Stomach (tissue), 9 donors: Measurements from ENCODE around the gene CLCA2. TPM values are rescaled to one million over a fixed set of nuclear protein-coding genes. Genes with fewer than 3 reads are reported as not detected.

ENCODE experiments used
- DNase-seq, 2 donors: peaks; one replicate each; pipeline versions ENCODE4 v3.0.0 to v3.0.0-alpha.2; 2013 to 2019
- H3K27ac ChIP-seq, 5 donors: fragments of 200-600 bp in 4 of 5; sonication (generic) in 4 of 5; one replicate each; pipeline ENCODE4 v1.5.1; 2013 to 2019; ENCODE audit warnings: mild to moderate bottlenecking in 1 of 5, moderate library complexity in 1 of 5
- H3K27me3 ChIP-seq, 3 donors: fragments of 200-600 bp; sonication (generic); one replicate each; pipeline ENCODE4 v1.5.1; 2017 to 2019; ENCODE audit warnings: mixed run types in 1 of 3
- H3K36me3 ChIP-seq, 4 donors: fragments of 200-600 bp; sonication (generic); 1 replicate in 3 of 4; 2 replicates in 1 of 4; pipeline ENCODE4 v1.5.1; 2016 to 2019
- H3K4me1 ChIP-seq, 4 donors: fragments of 200-600 bp; sonication (generic); one replicate each; pipeline ENCODE4 v1.5.1; 2016 to 2019
- H3K4me3 ChIP-seq, 4 donors: fragments of 200-600 bp; sonication (generic) in 3 of 4; one replicate each; pipeline ENCODE4 v1.5.1; 2016 to 2019; ENCODE audit warnings: mild to moderate bottlenecking in 1 of 4
- H3K9me3 ChIP-seq, 4 donors: fragments of 200-600 bp; sonication (generic); one replicate each; pipeline ENCODE4 v1.5.1; 2016 to 2019
- EP300 ChIP-seq: sonication (generic); formaldehyde crosslinking; IDR thresholded peaks from one replicate; pipeline ENCODE4 v1.6.1; 2017; ENCODE audit warnings: antibody characterized with exemption
- POLR2A ChIP-seq, 4 donors: fragments of 450-650 bp; IDR thresholded peaks; one replicate each; pipeline ENCODE4 v1.6.1; 2016; ENCODE audit warnings: antibody characterized with exemption in 4 of 4, control low read depth in 2 of 4, mild to moderate bottlenecking in 1 of 4, moderate library complexity in 1 of 4
- POLR2AphosphoS5 ChIP-seq, 3 donors: sonication (generic); formaldehyde crosslinking; IDR thresholded peaks; one replicate each; pipeline ENCODE4 v1.6.1; 2016; ENCODE audit warnings: antibody characterized with exemption in 3 of 3
- WGBS, 5 donors: extraction: QIAGEN DNeasy Blood & Tissue Kit in 3 of 5; methylation state at CpG; one replicate each; pipeline versions ENCODE4 v1.1.5 to v1.1.7; 2013 to 2018; 5-methylcytosine and 5-hydroxymethylcytosine counted together
- intact Hi-C: fragments of 100-400 bp; cut with DNase I; formaldehyde crosslinking; loops from one replicate; pipeline ENCODE4 v1.15.1; 2023; ENCODE audit warnings: low total_unique reads
- polyA plus RNA-seq, 3 donors: library from polyadenylated mRNA; stranded (reverse); fragments of 200-250 nt; gene quantifications; one replicate each; pipeline ENCODE4 v1.2.3, GENCODE V29; 2013
- total RNA-seq, 5 donors: library from RNA; depleted of rRNA; stranded (reverse); fragments of >200 nt; gene quantifications; one replicate each; pipeline versions ENCODE4 v1.1.0 to v1.2.3, GENCODE V29; 2014 to 2016
- TF ChIP-seq, protein P1 (sequence below), 7 experiments: fragments of 450-650 bp in 4 of 7; fragments of 200-600 bp in 3 of 7; sonication (generic) in 3 of 7; IDR thresholded peaks; one replicate each; pipeline ENCODE4 v1.5.1; 2016 to 2019; ENCODE audit warnings: antibody characterized with exemption in 7 of 7, control low read depth in 2 of 7, mild to moderate bottlenecking in 1 of 7
- donor health status: healthy with polysubstance abuse.
- donor health status: Bipolar disorder and iron deficiency.
- donor health status: healthy.

CLCA2 gene
- total and polyA plus RNA-seq, 8 donors: 4.1 to 34.8 TPM; not detected in 6

DNA sequence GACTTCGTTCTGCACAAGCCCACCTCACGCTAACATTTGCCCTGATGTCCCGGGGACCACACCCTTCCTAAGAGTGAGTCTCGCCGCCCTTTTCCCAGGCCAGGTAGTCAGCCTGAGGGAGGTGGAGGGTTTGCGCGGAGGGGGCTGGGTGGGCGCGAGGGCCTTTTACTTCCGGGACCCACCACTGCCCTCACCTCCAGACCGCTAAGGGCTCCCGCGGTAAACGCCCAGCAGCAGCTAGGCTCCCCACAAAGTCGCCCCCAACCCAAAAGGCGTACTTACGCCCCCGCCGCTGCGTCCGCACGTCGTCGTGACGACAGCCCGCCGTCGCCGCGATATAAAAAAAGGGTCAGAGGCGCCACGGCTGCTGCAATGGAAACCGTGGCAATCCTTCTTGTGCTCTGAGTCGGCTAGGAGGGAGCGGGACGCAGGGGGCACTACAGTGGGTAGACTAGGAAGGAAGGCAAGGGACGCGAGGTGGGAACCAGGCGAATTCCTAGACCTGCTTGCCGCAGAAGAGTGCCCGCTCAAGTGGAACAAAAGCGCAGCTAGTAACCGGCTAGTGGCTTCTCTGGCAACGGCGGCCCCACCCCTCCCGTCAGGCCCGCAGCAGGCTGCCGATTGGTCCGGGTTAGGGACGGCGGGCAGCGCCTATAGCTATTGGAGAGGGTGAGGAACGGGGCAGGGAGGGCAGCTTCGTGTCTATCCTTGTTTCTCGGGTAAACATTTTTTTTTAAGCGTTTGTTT, 28.0 kb upstream of the CLCA2 start, which contains the start of gene ODF2L:
Gene ODF2L, minus strand, starts transcription at position 573 of the 747 bp plus-strand sequence. CDS start 9,296 bp downstream, outside the sequence.
- peak within 1 kb of the TSS; percentile 74 to 82 (median 78) for H3K4me3 ChIP-seq
- intact Hi-C loops: no loop called here
- no peaks in the 10 kb centered on the region for H3K36me3 ChIP-seq
- no peaks in the 10 kb centered on the region for H3K27me3 ChIP-seq
- H3K4me1 ChIP-seq: peaks cover 0 to 31% (median 20%) of the 10 kb centered on the region in 4 donors
- DNase-seq: peak; percentile 87 to 96
- H3K9me3 ChIP-seq: no peaks in the 10 kb centered on the region
- H3K27ac ChIP-seq: peak within 1 kb of the TSS; percentile 27 to 85 (median 82)
- WGBS, 5 donors: 0 to 1% (median 1%) methylated on average over 49 to 56 of the region's 56 CpGs
- TF ChIP-seq POLR2A (IDR thresholded peaks at IDR 0.05) (no peak), POLR2AphosphoS5 (IDR thresholded peaks at IDR 0.05) (peak; percentile 48 to 70 (median 69))
- TF ChIP-seq, protein P1, sequence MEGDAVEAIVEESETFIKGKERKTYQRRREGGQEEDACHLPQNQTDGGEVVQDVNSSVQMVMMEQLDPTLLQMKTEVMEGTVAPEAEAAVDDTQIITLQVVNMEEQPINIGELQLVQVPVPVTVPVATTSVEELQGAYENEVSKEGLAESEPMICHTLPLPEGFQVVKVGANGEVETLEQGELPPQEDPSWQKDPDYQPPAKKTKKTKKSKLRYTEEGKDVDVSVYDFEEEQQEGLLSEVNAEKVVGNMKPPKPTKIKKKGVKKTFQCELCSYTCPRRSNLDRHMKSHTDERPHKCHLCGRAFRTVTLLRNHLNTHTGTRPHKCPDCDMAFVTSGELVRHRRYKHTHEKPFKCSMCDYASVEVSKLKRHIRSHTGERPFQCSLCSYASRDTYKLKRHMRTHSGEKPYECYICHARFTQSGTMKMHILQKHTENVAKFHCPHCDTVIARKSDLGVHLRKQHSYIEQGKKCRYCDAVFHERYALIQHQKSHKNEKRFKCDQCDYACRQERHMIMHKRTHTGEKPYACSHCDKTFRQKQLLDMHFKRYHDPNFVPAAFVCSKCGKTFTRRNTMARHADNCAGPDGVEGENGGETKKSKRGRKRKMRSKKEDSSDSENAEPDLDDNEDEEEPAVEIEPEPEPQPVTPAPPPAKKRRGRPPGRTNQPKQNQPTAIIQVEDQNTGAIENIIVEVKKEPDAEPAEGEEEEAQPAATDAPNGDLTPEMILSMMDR (IDR thresholded peaks at IDR 0.05): no peak

DNA sequence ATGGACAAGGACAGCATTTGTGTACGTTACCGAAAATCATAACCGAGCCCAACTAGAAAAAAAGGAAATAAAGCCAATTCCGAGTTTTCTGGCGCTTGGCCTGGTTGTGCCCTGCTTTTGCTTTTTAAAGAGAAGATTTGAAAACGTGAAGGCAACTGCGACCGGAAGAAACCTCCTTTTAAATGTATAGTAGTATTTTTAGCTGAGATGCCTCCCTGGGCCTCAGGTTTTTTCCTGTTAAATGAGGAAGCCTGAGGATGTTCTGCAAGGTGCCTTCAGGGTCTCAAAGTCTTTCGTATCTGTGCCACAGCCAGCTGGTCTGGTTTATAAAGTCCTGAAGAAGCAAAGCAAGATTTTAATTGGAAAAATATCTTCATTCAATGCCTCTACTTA, 27.5 kb upstream of the CLCA2 start:
- Histone ChIP-seq H3K9me3 (no peaks in the 10 kb centered on the region), H3K27ac (peak overlapping the region; percentile 27 to 85 (median 82)), H3K4me1 (peaks cover 0 to 31% (median 20%) of the 10 kb centered on the region in 4 donors), H3K4me3 (peak overlapping the region; percentile 74 to 82 (median 78)), H3K36me3 (no peaks in the 10 kb centered on the region), H3K27me3 (no peaks in the 10 kb centered on the region)
- TF ChIP-seq, protein P1 (IDR thresholded peaks at IDR 0.05): no peak
- no peak for TF ChIP-seq EP300
- TF ChIP-seq POLR2A (IDR thresholded peaks at IDR 0.05): no peak
- no peak for TF ChIP-seq POLR2AphosphoS5 (IDR thresholded peaks at IDR 0.05)
- 1 to 5% (median 2%) methylated on average over 9 of the region's 9 CpGs for WGBS, 5 donors
- intact Hi-C loops: no loop called here
- no peak for DNase-seq

DNA sequence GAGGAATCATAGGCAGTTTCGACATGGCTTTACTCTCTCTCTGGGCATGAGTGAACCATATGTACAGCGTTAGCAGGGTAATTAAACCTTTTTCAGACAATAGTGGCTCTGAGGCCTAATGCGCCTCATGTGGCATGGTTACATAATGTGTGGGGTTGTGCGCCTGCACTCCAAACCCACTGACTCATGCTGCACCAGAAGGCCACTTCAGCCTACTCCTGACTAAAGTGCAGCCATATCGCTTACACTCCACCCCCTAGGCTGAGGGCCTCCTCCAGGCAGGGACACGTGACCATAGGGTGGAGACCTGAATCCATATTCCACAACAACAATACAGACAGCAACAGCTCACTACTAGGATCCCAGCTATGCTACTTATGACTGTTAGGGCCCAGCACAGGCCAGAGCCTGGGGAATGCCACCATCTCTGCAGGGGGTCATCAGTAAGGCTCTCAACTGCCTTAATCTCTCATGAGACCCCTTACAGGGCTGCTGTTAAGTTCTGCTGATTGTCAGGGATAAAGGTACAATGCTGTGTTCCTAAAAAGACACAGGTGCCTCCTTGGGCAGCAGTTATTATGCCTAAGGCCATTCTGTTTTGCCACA, 14.5 kb upstream of the CLCA2 start:
- WGBS, 5 donors: 87 to 90% (median 89%) methylated on average over 6 of the region's 6 CpGs
- intact Hi-C loops: no loop called here
- Histone ChIP-seq H3K4me1 (no peaks in the 10 kb centered on the region), H3K4me3 (no peak overlapping the region), H3K27ac (no peak overlapping the region), H3K9me3 (no peaks in the 10 kb centered on the region), H3K27me3 (no peaks in the 10 kb centered on the region), H3K36me3 (no peaks in the 10 kb centered on the region)
- DNase-seq: peak in 1 of 2 donors; percentile 7
- TF ChIP-seq POLR2AphosphoS5 (IDR thresholded peaks at IDR 0.05) (no peak), POLR2A (IDR thresholded peaks at IDR 0.05) (no peak), EP300 (no peak)
- TF ChIP-seq, protein P1 (IDR thresholded peaks at IDR 0.05): no peak

DNA sequence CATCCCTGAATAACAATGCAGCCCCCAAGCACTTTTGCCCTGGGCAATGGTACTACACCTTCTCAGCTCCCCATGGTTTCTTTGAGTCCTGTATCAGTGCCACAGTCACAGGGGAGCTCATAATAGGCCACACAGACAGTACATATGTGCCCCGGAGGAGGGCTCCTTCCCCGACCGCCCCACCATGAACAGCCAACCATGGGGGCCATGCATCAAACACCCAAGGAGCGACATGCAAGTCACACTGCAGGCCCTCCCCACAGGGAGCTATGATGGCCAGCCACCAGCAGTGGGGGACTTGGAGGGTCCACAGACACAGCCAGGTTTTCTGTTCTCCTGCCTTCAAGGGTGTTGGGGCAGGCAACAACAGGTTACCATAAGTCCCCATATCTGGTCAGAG, 13.1 kb upstream of the CLCA2 start:
- no peak overlapping the region for H3K4me3 ChIP-seq
- TF ChIP-seq POLR2AphosphoS5 (IDR thresholded peaks at IDR 0.05) (no peak), POLR2A (IDR thresholded peaks at IDR 0.05) (no peak), EP300 (no peak)
- TF ChIP-seq, protein P1 (IDR thresholded peaks at IDR 0.05): no peak
- intact Hi-C loops: no loop called here
- no peaks in the 10 kb centered on the region for H3K4me1 ChIP-seq
- no peaks in the 10 kb centered on the region for H3K9me3 ChIP-seq
- no peak for DNase-seq
- WGBS, 5 donors: 86 to 100% (median 94%) methylated on average over 4 of the region's 4 CpGs
- H3K27ac ChIP-seq: no peak overlapping the region
- H3K27me3 ChIP-seq: no peaks in the 10 kb centered on the region
- H3K36me3 ChIP-seq: no peaks in the 10 kb centered on the region
